HG03103 (cell line): ENCODE data around the gene OR6C76.
A peak's percentile ranks its signal among the peaks of the same experiment; 100 is the strongest.

Experiments
- ATAC-seq: cut with Tn5 transposase; IDR thresholded peaks from one replicate; pipeline ENCODE4 v1.9.1; 2021; ENCODE audit warnings: low read depth; ENCODE audit not compliant: unreplicated experiment

The OR6C76 gene

GRCh38 chr12:55467836-55468235 is 41.8 kb downstream of the OR6C76 start:
- ATAC-seq, result peak; percentile 93

GRCh38 chr12:55469291-55469690 is 43.2 kb downstream of the OR6C76 start:
- no peak for ATAC-seq

- no peak for ATAC-seq
Measured at GRCh38 chr12:55470088-55470829, 44.2 kb downstream of the OR6C76 start, which contains the start of gene OR6C70. Gene OR6C70, minus strand, starts transcription at chr12:55470138. Its CDS starts 0 bp downstream, at chr12:55470138.

- ATAC-seq, result no peak
Measured at GRCh38 chr12:55472264-55472663, 46.2 kb downstream of the OR6C76 start.
